Measurements from ENCODE around the gene MYRFL.

GRCh38 chr12:69837657-69838415 is 12.8 kb downstream of the MYRFL start:
- TF ChIP-seq CTCF (IDR thresholded peaks at IDR 0.05) = no peak
- TF ChIP-seq POLR2AphosphoS5 (IDR thresholded peaks at IDR 0.05) = no peak
- TF ChIP-seq POLR2A (IDR thresholded peaks at IDR 0.05) = no peak
